ENCODE results near the gene LENG1.
"Not testable (repeated sequence)": the region's sequence is repeated elsewhere in the genome, so short reads cannot be mapped to it uniquely, and the experiment has no call there.

LENG1 gene

GRCh38 chr19:54186934-54187381 is 27.4 kb upstream of the LENG1 start:
- H3K27ac Mint-ChIP-seq = peak overlapping the region; percentile 66 to 87 (median 69)
- H3K4me3 Mint-ChIP-seq = peak overlapping the region; percentile 91 to 95 (median 93)
- peaks cover 31% of the 10 kb centered on the region for H3K36me3 Mint-ChIP-seq (ENCODE audit: low read depth)
- peaks cover 19% of the 10 kb centered on the region for H3K4me1 Mint-ChIP-seq
- no peaks in the 10 kb centered on the region for H3K9me3 Mint-ChIP-seq
- TF ChIP-seq, protein P1, sequence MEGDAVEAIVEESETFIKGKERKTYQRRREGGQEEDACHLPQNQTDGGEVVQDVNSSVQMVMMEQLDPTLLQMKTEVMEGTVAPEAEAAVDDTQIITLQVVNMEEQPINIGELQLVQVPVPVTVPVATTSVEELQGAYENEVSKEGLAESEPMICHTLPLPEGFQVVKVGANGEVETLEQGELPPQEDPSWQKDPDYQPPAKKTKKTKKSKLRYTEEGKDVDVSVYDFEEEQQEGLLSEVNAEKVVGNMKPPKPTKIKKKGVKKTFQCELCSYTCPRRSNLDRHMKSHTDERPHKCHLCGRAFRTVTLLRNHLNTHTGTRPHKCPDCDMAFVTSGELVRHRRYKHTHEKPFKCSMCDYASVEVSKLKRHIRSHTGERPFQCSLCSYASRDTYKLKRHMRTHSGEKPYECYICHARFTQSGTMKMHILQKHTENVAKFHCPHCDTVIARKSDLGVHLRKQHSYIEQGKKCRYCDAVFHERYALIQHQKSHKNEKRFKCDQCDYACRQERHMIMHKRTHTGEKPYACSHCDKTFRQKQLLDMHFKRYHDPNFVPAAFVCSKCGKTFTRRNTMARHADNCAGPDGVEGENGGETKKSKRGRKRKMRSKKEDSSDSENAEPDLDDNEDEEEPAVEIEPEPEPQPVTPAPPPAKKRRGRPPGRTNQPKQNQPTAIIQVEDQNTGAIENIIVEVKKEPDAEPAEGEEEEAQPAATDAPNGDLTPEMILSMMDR (IDR thresholded peaks at IDR 0.05; ENCODE audit: unreplicated experiment in 3 of 3) = no peak
- H3K27me3 Mint-ChIP-seq (ENCODE audit: low read depth) = peaks cover 3% of the 10 kb centered on the region

DNA sequence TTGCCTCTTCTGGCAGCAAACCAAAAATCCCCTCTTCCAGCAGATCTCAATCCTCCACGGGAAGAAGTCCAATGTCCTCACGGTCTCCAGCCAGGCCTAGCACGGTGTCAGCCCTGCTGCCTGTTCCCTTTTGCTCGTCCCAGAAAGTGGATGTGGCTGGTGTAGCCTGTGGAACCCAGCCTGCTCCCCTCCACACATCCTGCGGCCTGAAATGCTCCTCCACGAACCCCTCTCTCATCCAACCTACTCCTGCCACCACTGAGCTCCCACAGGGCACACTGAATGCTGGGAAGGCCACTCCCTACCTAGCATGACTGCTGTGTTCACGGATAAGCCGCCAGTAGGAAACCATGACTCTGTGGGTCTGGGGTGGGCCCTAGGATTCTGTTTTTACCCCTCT is 26.8 kb upstream of the LENG1 start:
- Mint-ChIP-seq H3K9me3 (no peaks in the 10 kb centered on the region), H3K27ac (peak overlapping the region in 2 of 3 experiments; percentile 69 to 87), H3K36me3 (ENCODE audit: low read depth) (peaks cover 28% of the 10 kb centered on the region), H3K4me1 (peaks cover 13% of the 10 kb centered on the region), H3K4me3 (peak overlapping the region; percentile 26 to 95 (median 91)), H3K27me3 (ENCODE audit: low read depth) (peaks cover 3% of the 10 kb centered on the region)
- TF ChIP-seq, protein P1 (IDR thresholded peaks at IDR 0.05; ENCODE audit: unreplicated experiment in 3 of 3) = no peak

DNA sequence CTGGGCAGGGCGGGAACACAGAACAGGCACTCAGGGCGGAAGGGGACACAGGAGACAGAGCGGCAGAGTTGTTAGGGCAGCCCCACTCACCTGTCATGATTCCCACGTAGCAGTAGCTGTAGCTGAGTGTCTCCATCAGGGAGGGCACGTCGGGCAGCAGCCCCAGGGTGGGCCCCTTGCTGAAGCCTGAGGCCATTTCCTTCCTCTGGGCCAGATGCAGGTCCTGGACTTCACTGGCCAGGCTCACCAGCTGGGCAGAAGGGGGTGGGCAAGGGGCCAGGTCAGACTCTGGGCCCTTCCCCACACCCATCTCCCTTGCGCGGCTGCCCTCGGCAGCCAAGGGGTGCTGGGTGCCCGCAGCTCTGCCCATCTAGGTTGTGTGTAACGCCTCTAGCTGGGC is 23.9 kb upstream of the LENG1 start:
- TF ChIP-seq, protein P1 (IDR thresholded peaks at IDR 0.05; ENCODE audit: unreplicated experiment in 3 of 3) = no peak
- Mint-ChIP-seq H3K4me3 (no peak overlapping the region), H3K27ac (no peak overlapping the region), H3K4me1 (peaks cover 18% of the 10 kb centered on the region), H3K27me3 (ENCODE audit: low read depth) (peaks cover 3% of the 10 kb centered on the region), H3K36me3 (ENCODE audit: low read depth) (peaks cover 33% of the 10 kb centered on the region), H3K9me3 (no peaks in the 10 kb centered on the region)

GRCh38 chr19:54181894-54182293 is 22.4 kb upstream of the LENG1 start:
- H3K4me1 Mint-ChIP-seq; H3K4me3 Mint-ChIP-seq; H3K27ac Mint-ChIP-seq; H3K27me3 Mint-ChIP-seq (ENCODE audit: low read depth); H3K9me3 Mint-ChIP-seq: not testable (repeated sequence)
- peaks cover 35% of the 10 kb centered on the region for H3K36me3 Mint-ChIP-seq (ENCODE audit: low read depth)

GRCh38 chr19:54180691-54181091 is 21.2 kb upstream of the LENG1 start:
- no peak overlapping the region for H3K27ac Mint-ChIP-seq
- H3K9me3 Mint-ChIP-seq = no peaks in the 10 kb centered on the region
- TF ChIP-seq, protein P1 (IDR thresholded peaks at IDR 0.05; ENCODE audit: unreplicated experiment in 3 of 3) = no peak
- peaks cover 29% of the 10 kb centered on the region for H3K36me3 Mint-ChIP-seq (ENCODE audit: low read depth)
- H3K4me3 Mint-ChIP-seq = no peak overlapping the region
- peaks cover 10% of the 10 kb centered on the region for H3K4me1 Mint-ChIP-seq
- H3K27me3 Mint-ChIP-seq (ENCODE audit: low read depth) = no peaks in the 10 kb centered on the region

- Mint-ChIP-seq H3K9me3 (no peaks in the 10 kb centered on the region), H3K27ac (peak overlapping the region; percentile 42 to 65 (median 57)), H3K4me3 (no peak overlapping the region), H3K4me1 (peaks cover 10% of the 10 kb centered on the region), H3K27me3 (ENCODE audit: low read depth) (no peaks in the 10 kb centered on the region), H3K36me3 (ENCODE audit: low read depth) (peaks cover 28% of the 10 kb centered on the region)
- TF ChIP-seq, protein P1 (IDR thresholded peaks at IDR 0.05; ENCODE audit: unreplicated experiment in 3 of 3) = peak; percentile 56 to 71 (median 64)
These were observed 20.5 kb upstream of the LENG1 start for GRCh38 chr19:54179921-54180461.
